HG02642 (cell line): ENCODE results near the gene CDC73.
"Not testable (repeated sequence)": the region's sequence is repeated elsewhere in the genome, so short reads cannot be mapped to it uniquely, and the experiment has no call there.

Experiments used
- ATAC-seq: cut with Tn5 transposase; IDR thresholded peaks from one replicate; pipeline ENCODE4 v1.9.1; 2021; ENCODE audit warnings: mild to moderate bottlenecking; ENCODE audit not compliant: unreplicated experiment, poor library complexity

The CDC73 gene

GRCh38 chr1:193157360-193157759 is 35.5 kb downstream of the CDC73 start:
- ATAC-seq, result no peak

GRCh38 chr1:193176113-193176512 is 54.3 kb downstream of the CDC73 start:
- no peak for ATAC-seq

- no peak for ATAC-seq
Observed at GRCh38 chr1:193176788-193177187, 55.0 kb downstream of the CDC73 start.

- ATAC-seq, result no peak
Observed at GRCh38 chr1:193179094-193179493, 57.3 kb downstream of the CDC73 start.

- ATAC-seq, result no peak
Observed at GRCh38 chr1:193181536-193181935, 59.7 kb downstream of the CDC73 start.

GRCh38 chr1:193181985-193182384 is 60.2 kb downstream of the CDC73 start:
- no peak for ATAC-seq

GRCh38 chr1:193183019-193183627 is 61.3 kb downstream of the CDC73 start:
- peak; percentile 60 for ATAC-seq

- ATAC-seq, result no peak
Observed at GRCh38 chr1:193184776-193185175, 62.9 kb downstream of the CDC73 start.

- no peak for ATAC-seq
Observed at GRCh38 chr1:193185211-193185610, 63.4 kb downstream of the CDC73 start.

GRCh38 chr1:193185901-193186731 is 64.3 kb downstream of the CDC73 start, which contains the start of gene B3GALT2:
TSS of gene B3GALT2 (minus strand) at chr1:193186613. CDS start at chr1:193181562, 5,051 bp downstream.
- no peak for ATAC-seq

- no peak for ATAC-seq
Observed at GRCh38 chr1:193187114-193187513, 65.3 kb downstream of the CDC73 start.

- ATAC-seq, result not testable (repeated sequence)
Observed at GRCh38 chr1:193188915-193189314, 67.1 kb downstream of the CDC73 start.

GRCh38 chr1:193189442-193190095 is 67.7 kb downstream of the CDC73 start:
- ATAC-seq, result no peak

- no peak for ATAC-seq
Observed at GRCh38 chr1:193190096-193190744, 68.4 kb downstream of the CDC73 start.

- ATAC-seq, result no peak
Observed at GRCh38 chr1:193192586-193192985, 70.8 kb downstream of the CDC73 start.

GRCh38 chr1:193199940-193200339 is 78.1 kb downstream of the CDC73 start:
- ATAC-seq, result no peak

- ATAC-seq, result no peak
Observed at GRCh38 chr1:193201021-193201420, 79.2 kb downstream of the CDC73 start.

GRCh38 chr1:193210996-193211395 is 89.2 kb downstream of the CDC73 start:
- ATAC-seq, result no peak

- ATAC-seq, result peak; percentile 73
Observed at GRCh38 chr1:193211539-193211938, 89.7 kb downstream of the CDC73 start.

- no peak for ATAC-seq
Observed at GRCh38 chr1:193212637-193213036, 90.8 kb downstream of the CDC73 start.

GRCh38 chr1:193213998-193214397 is 92.2 kb downstream of the CDC73 start:
- ATAC-seq, result no peak
